OCI-LY7 (cell line): Measurements from ENCODE around the gene PGA5.
"Not testable (repeated sequence)": the region's sequence is repeated elsewhere in the genome, so short reads cannot be mapped to it uniquely, and the experiment has no call there.

Source experiments
- CTCF ChIP-seq: fragments of 200-600 bp; sonication (generic); conservative IDR thresholded peaks from 2 replicates; pipeline ENCODE4 v1.5.1; 2014; ENCODE audit warnings: mild to moderate bottlenecking, antibody characterized with exemption, low read length, moderate library complexity, mixed read lengths
- EZH2phosphoT487 ChIP-seq: fragments of 200-600 bp; sonication (generic); IDR thresholded peaks from 2 replicates; pipeline ENCODE4 v1.6.1; 2018; ENCODE audit warnings: low read depth, borderline replicate concordance, mild to moderate bottlenecking, mixed run types, antibody characterized with exemption, low read length, moderate library complexity, mixed read lengths

DNA sequence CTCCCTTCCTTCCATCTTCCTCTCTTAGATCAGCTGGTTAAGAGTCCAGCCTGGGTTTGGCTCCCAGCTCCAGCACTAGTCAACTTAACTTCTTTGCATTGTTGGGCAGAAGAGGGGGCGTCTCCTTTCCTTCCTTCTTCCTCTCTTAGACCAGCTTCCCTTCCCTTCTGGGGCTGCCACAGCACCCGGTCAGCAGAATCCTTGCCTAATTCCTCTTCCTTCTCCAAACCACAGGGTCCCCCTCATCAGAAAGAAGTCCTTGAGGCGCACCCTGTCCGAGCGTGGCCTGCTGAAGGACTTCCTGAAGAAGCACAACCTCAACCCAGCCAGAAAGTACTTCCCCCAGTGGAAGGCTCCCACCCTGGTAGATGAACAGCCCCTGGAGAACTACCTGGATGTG is 37.1 kb upstream of the PGA5 start:
- not testable (repeated sequence) for TF ChIP-seq CTCF, EZH2phosphoT487
